Measurements from ENCODE around the gene B3GALT2. TPM values are rescaled to one million over a fixed set of nuclear protein-coding genes. Genes with fewer than 3 reads are reported as not detected.

The B3GALT2 gene
- polyA plus RNA-seq, 1 donor from 2014 or later, result 12.4 TPM

DNA sequence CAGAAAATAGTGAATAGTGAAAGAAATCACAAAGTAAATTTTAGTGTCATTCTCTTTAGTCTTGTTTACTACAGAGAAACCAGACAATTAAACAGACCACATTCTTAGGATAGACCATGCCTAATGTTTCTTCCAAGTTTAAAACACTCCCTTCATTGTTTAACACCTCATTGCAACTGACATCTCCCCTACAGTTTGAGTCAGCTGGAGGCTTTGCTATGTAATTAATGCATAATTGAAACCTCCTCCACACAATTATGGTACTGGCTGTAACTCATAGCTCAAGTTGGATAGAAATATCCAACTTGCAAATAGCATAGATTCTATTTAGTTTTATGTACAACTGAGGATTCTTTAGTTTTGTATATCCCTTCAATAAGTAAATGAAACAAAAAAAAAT lies 35.2 kb upstream of the B3GALT2 start:
- H3K27ac ChIP-seq (ENCODE audit: low read length), result no peak overlapping the region
- no peak overlapping the region for H3K9ac ChIP-seq (ENCODE audit: low read length)
- H3K4me3 ChIP-seq (ENCODE audit: low read length), result no peak overlapping the region
- H3F3A ChIP-seq (ENCODE audit: insufficient read depth, low read length, poor library complexity, severe bottlenecking), result no peaks in the 10 kb centered on the region
- no peaks in the 10 kb centered on the region for H3K36me3 ChIP-seq (ENCODE audit: insufficient read depth, low read length)
- no peaks in the 10 kb centered on the region for H3K9me3 ChIP-seq (ENCODE audit: low read length)
- no peaks in the 10 kb centered on the region for H3K79me2 ChIP-seq (replicated peaks; ENCODE audit: insufficient read depth, low read length)
- H2AFZ ChIP-seq (ENCODE audit: low read depth, low read length), result no peak overlapping the region
- H3K4me2 ChIP-seq (ENCODE audit: low read length), result no peak overlapping the region
- no peaks in the 10 kb centered on the region for H3K9me2 ChIP-seq (ENCODE audit: insufficient read depth, low read length)
- H4K20me1 ChIP-seq (ENCODE audit: insufficient read depth), result no peaks in the 10 kb centered on the region
- H3K27me3 ChIP-seq (ENCODE audit: insufficient read depth, low read depth, low read length), result no peaks in the 10 kb centered on the region
- TF ChIP-seq, protein P1, sequence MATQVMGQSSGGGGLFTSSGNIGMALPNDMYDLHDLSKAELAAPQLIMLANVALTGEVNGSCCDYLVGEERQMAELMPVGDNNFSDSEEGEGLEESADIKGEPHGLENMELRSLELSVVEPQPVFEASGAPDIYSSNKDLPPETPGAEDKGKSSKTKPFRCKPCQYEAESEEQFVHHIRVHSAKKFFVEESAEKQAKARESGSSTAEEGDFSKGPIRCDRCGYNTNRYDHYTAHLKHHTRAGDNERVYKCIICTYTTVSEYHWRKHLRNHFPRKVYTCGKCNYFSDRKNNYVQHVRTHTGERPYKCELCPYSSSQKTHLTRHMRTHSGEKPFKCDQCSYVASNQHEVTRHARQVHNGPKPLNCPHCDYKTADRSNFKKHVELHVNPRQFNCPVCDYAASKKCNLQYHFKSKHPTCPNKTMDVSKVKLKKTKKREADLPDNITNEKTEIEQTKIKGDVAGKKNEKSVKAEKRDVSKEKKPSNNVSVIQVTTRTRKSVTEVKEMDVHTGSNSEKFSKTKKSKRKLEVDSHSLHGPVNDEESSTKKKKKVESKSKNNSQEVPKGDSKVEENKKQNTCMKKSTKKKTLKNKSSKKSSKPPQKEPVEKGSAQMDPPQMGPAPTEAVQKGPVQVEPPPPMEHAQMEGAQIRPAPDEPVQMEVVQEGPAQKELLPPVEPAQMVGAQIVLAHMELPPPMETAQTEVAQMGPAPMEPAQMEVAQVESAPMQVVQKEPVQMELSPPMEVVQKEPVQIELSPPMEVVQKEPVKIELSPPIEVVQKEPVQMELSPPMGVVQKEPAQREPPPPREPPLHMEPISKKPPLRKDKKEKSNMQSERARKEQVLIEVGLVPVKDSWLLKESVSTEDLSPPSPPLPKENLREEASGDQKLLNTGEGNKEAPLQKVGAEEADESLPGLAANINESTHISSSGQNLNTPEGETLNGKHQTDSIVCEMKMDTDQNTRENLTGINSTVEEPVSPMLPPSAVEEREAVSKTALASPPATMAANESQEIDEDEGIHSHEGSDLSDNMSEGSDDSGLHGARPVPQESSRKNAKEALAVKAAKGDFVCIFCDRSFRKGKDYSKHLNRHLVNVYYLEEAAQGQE (IDR thresholded peaks at IDR 0.05; ENCODE audit: borderline replicate concordance), result no peak
- no peak for TF ChIP-seq SMC3 (conservative IDR thresholded peaks at IDR 0.05; ENCODE audit: poor library complexity)

GRCh38 chr1:193219391-193219790 lies 33.0 kb upstream of the B3GALT2 start:
- no peaks in the 10 kb centered on the region for H3K79me2 ChIP-seq (replicated peaks; ENCODE audit: insufficient read depth, low read length)
- no peak overlapping the region for H3K4me2 ChIP-seq (ENCODE audit: low read length)
- no peaks in the 10 kb centered on the region for H3K27me3 ChIP-seq (ENCODE audit: insufficient read depth, low read depth, low read length)
- H3K9me3 ChIP-seq (ENCODE audit: low read length), result no peaks in the 10 kb centered on the region
- TF ChIP-seq RAD21 (conservative IDR thresholded peaks at IDR 0.05) (no peak), EZH2 (IDR thresholded peaks at IDR 0.05; ENCODE audit: borderline replicate concordance, insufficient read depth, low read length, poor library complexity, severe bottlenecking) (no peak), POLR2AphosphoS5 (IDR thresholded peaks at IDR 0.05) (no peak), TAF1 (IDR thresholded peaks at IDR 0.05; ENCODE audit: low read depth) (no peak), CTCF (IDR thresholded peaks at IDR 0.05; ENCODE audit: poor library complexity, severe bottlenecking) (no peak), SMC3 (conservative IDR thresholded peaks at IDR 0.05; ENCODE audit: poor library complexity) (no peak), EP300 (conservative IDR thresholded peaks at IDR 0.05; ENCODE audit: poor library complexity, severe bottlenecking) (no peak), MXI1 (conservative IDR thresholded peaks at IDR 0.05; ENCODE audit: poor library complexity, severe bottlenecking) (no peak)
- TF ChIP-seq, protein P1 (IDR thresholded peaks at IDR 0.05; ENCODE audit: borderline replicate concordance), result no peak
- no peak overlapping the region for H3K9ac ChIP-seq (ENCODE audit: low read length)
- H3K36me3 ChIP-seq (ENCODE audit: insufficient read depth, low read length), result no peaks in the 10 kb centered on the region
- H3F3A ChIP-seq (ENCODE audit: insufficient read depth, low read length, poor library complexity, severe bottlenecking), result no peaks in the 10 kb centered on the region
- H3K4me3 ChIP-seq (ENCODE audit: low read length), result no peak overlapping the region
- H3K9me2 ChIP-seq (ENCODE audit: insufficient read depth, low read length), result no peaks in the 10 kb centered on the region
- no peak overlapping the region for H2AFZ ChIP-seq (ENCODE audit: low read depth, low read length)
- no peak overlapping the region for H3K27ac ChIP-seq (ENCODE audit: low read length)
- no peaks in the 10 kb centered on the region for H4K20me1 ChIP-seq (ENCODE audit: insufficient read depth)
